ENCODE data around the gene P3H1.

The P3H1 gene

GRCh38 chr1:42743317-42744147 is 23.3 kb downstream of the P3H1 start:
- no peak for DNase-seq (ENCODE audit: low read depth in 2 of 2)
- no peak overlapping the region for H3K4me3 ChIP-seq (replicated peaks in 1 of 2; ENCODE audit: low read depth in 2 of 2, low read length in 2 of 2)
- TF ChIP-seq CTCF (IDR thresholded peaks at IDR 0.05; ENCODE audit: low read depth, low read length): no peak

GRCh38 chr1:42742617-42743316 is 24.1 kb downstream of the P3H1 start:
- TF ChIP-seq CTCF (IDR thresholded peaks at IDR 0.05; ENCODE audit: low read depth, low read length): no peak
- no peak overlapping the region for H3K4me3 ChIP-seq (replicated peaks in 1 of 2; ENCODE audit: low read depth in 2 of 2, low read length in 2 of 2)
- DNase-seq (ENCODE audit: low read depth in 2 of 2): no peak

- TF ChIP-seq CTCF (IDR thresholded peaks at IDR 0.05; ENCODE audit: low read depth, low read length): no peak
- no peak overlapping the region for H3K4me3 ChIP-seq (replicated peaks in 1 of 2; ENCODE audit: low read depth in 2 of 2, low read length in 2 of 2)
- no peak for DNase-seq (ENCODE audit: low read depth in 2 of 2)
Observed at GRCh38 chr1:42742141-42742540, 24.7 kb downstream of the P3H1 start.

GRCh38 chr1:42741706-42742105 is 25.1 kb downstream of the P3H1 start:
- DNase-seq (ENCODE audit: low read depth in 2 of 2): no peak
- no peak overlapping the region for H3K4me3 ChIP-seq (replicated peaks in 1 of 2; ENCODE audit: low read depth in 2 of 2, low read length in 2 of 2)
- no peak for TF ChIP-seq CTCF (IDR thresholded peaks at IDR 0.05; ENCODE audit: low read depth, low read length)

- no peak for DNase-seq (ENCODE audit: low read depth in 2 of 2)
- no peak for TF ChIP-seq CTCF (IDR thresholded peaks at IDR 0.05; ENCODE audit: low read depth, low read length)
- H3K4me3 ChIP-seq (replicated peaks in 1 of 2; ENCODE audit: low read depth in 2 of 2, low read length in 2 of 2): no peak overlapping the region
Observed at GRCh38 chr1:42740851-42741580, 25.8 kb downstream of the P3H1 start.

GRCh38 chr1:42739753-42740700 is 26.8 kb downstream of the P3H1 start, which contains the start of gene CLDN19:
CLDN19 (minus strand) TSS chr1:42740236; CDS start chr1:42740063, 173 bp downstream.
- no peak for DNase-seq (ENCODE audit: low read depth in 2 of 2)
- TF ChIP-seq CTCF (IDR thresholded peaks at IDR 0.05; ENCODE audit: low read depth, low read length): no peak
- H3K4me3 ChIP-seq (replicated peaks in 1 of 2; ENCODE audit: low read depth in 2 of 2, low read length in 2 of 2): no peak within 1 kb of the TSS
